Mucosa of rectum (tissue), 2 donors: ENCODE data around the gene C4B.

Source experiments
- H3K27ac ChIP-seq, 2 donors: one replicate each; pipeline ENCODE4 v1.7.0; 2013; ENCODE audit warnings: inconsistent platforms in 2 of 2, low read depth in 2 of 2, low read length in 2 of 2
- H3K27me3 ChIP-seq, 2 donors: one replicate each; pipeline ENCODE4 v1.7.0; 2013; ENCODE audit warnings: low read length in 2 of 2; ENCODE audit not compliant: control insufficient read depth in 2 of 2, insufficient read depth in 2 of 2
- H3K36me3 ChIP-seq, 2 donors: one replicate each; pipeline ENCODE4 v1.7.0; 2013; ENCODE audit warnings: low read length in 2 of 2; ENCODE audit not compliant: control insufficient read depth in 2 of 2, insufficient read depth in 2 of 2
- H3K4me1 ChIP-seq, 2 donors: one replicate each; pipeline ENCODE4 v1.7.0; 2013; ENCODE audit warnings: low read length in 2 of 2, mild to moderate bottlenecking in 1 of 2; ENCODE audit not compliant: control insufficient read depth in 2 of 2, insufficient read depth in 2 of 2
- H3K4me3 ChIP-seq, 2 donors: one replicate each; pipeline ENCODE4 v1.7.0; 2013; ENCODE audit warnings: low read length in 2 of 2
- H3K9ac ChIP-seq, 2 donors: one replicate each; pipeline ENCODE4 v1.7.0; 2013; ENCODE audit warnings: low read length in 2 of 2, low read depth in 1 of 2, mild to moderate bottlenecking in 1 of 2
- H3K9me3 ChIP-seq, 2 donors: one replicate each; pipeline ENCODE4 v1.7.0; 2013; ENCODE audit warnings: low read length in 2 of 2; ENCODE audit not compliant: control insufficient read depth in 2 of 2
- donor health status: healthy.
- donor health status: Normal muscosa, but diverticular disease.

C4B gene

DNA sequence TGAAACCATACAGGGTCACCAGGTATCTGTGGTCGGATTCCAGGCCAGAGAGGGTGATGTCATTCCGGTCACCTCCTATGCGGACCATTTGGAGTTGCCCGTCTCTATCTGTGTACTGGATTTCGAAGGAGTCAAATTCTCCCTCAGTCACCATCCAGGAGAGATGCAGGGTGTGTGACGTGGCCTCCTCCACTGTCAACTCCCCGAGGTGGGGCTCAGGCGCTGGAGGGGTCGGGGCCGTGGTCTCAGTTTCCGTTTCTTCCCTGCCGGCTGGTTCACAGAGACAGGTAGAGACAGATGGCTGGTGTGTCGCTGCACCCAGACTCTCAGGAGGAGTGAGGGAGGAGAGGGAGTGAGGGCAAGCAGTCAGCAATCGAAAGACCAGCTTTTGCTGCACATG, 54.3 kb downstream of the C4B start:
- H3K27ac ChIP-seq: no peak overlapping the region
- H3K9me3 ChIP-seq: no peaks in the 10 kb centered on the region
- no peak overlapping the region for H3K4me3 ChIP-seq
- no peaks in the 10 kb centered on the region for H3K36me3 ChIP-seq
- H3K9ac ChIP-seq: no peak overlapping the region
- H3K4me1 ChIP-seq: no peaks in the 10 kb centered on the region
- no peaks in the 10 kb centered on the region for H3K27me3 ChIP-seq

GRCh38 chr6:32069460-32069859, 54.9 kb downstream of the C4B start:
- no peaks in the 10 kb centered on the region for H3K4me1 ChIP-seq
- H3K27me3 ChIP-seq: no peaks in the 10 kb centered on the region
- no peak overlapping the region for H3K4me3 ChIP-seq
- no peak overlapping the region for H3K9ac ChIP-seq
- H3K27ac ChIP-seq: no peak overlapping the region
- H3K9me3 ChIP-seq: no peaks in the 10 kb centered on the region
- no peaks in the 10 kb centered on the region for H3K36me3 ChIP-seq

- Histone ChIP-seq H3K9ac (no peak overlapping the region), H3K27me3 (no peaks in the 10 kb centered on the region), H3K4me3 (no peak overlapping the region), H3K27ac (no peak overlapping the region), H3K4me1 (no peaks in the 10 kb centered on the region), H3K36me3 (no peaks in the 10 kb centered on the region), H3K9me3 (no peaks in the 10 kb centered on the region)
These were observed 55.4 kb downstream of the C4B start for GRCh38 chr6:32069878-32070515.

DNA sequence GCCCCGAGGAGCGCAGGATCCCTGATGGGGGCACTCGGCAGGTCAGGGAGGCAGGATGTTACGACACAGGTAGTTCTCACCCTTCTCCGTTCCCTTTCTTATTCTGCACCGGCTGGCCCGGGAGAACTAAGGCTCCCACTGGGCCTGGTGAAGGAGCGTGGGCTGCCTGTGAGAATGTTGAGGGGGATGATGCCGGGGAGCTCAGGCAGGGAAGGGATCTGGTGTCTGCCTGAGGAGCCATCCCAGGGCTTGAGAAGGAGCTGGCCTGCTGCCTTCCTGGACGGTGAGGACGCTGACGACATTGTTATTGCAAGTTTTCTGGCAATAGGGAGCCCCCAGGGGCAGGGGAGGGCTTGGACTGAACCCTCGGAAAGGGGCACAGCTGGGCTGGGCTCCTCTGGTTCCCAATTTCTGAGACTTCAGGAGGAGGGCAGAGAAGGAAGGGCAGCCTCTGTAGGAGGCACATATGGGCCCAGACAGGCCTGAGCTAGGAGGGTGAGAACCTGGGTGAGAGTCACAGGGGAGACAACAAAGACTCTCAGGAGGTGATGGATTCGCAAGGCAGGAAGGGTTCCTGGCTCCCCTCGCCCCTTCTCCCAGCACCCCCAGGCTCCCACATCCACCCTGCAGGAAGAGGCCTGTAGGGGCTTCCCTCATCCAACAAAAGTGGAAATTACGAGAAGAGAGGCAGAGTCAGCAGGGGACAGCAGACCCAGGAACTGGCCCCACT, 56.4 kb downstream of the C4B start:
- Histone ChIP-seq H3K27ac (no peak overlapping the region), H3K9ac (no peak overlapping the region), H3K9me3 (no peaks in the 10 kb centered on the region), H3K36me3 (no peaks in the 10 kb centered on the region), H3K4me1 (no peaks in the 10 kb centered on the region), H3K4me3 (no peak overlapping the region), H3K27me3 (no peaks in the 10 kb centered on the region)

DNA sequence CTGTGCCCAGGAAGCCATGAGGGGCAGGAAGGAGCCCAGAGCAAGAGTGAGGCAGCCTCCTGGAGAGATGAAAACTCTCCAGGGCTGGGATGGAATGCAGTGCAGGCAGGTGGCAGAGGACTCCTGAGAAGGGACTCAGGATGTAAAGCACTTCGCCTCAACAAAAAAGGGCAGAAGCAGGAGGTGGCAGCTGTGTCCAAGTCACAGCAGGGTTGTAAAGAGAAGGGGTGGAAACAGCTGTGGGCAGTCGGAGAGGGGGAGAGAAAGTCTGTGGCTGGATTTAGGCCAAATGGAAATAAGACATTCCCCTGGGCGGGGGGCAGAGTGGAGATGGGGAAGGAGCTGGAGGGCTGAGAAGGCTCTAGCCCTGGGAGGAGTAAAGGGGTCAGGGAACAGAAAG, 58.5 kb downstream of the C4B start:
- H3K27me3 ChIP-seq: no peaks in the 10 kb centered on the region
- H3K9ac ChIP-seq: no peak overlapping the region
- H3K4me1 ChIP-seq: no peaks in the 10 kb centered on the region
- H3K9me3 ChIP-seq: no peaks in the 10 kb centered on the region
- H3K36me3 ChIP-seq: no peaks in the 10 kb centered on the region
- H3K4me3 ChIP-seq: no peak overlapping the region
- no peak overlapping the region for H3K27ac ChIP-seq

DNA sequence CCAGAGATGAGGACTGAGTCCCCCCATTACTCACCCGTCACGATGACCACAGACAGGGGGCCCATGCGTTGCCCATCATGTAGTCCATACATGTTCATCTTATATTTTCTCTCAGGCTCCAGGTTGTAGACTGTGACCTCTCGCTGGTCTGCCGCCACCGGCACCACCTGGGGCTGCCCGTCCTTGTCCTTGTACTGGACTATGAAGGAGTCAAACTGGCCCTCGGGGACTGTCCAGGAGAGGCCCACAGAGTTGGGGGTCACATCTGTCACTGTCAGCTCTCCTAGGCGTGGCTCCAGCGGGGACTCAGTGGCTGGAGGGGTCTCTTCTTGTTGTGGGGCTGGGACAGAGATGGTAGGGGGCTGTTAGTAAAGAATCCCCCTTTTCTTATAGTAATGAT, 59.0 kb downstream of the C4B start:
- no peaks in the 10 kb centered on the region for H3K9me3 ChIP-seq
- no peak overlapping the region for H3K9ac ChIP-seq
- no peaks in the 10 kb centered on the region for H3K4me1 ChIP-seq
- no peak overlapping the region for H3K27ac ChIP-seq
- H3K36me3 ChIP-seq: no peaks in the 10 kb centered on the region
- H3K4me3 ChIP-seq: no peak overlapping the region
- H3K27me3 ChIP-seq: no peaks in the 10 kb centered on the region

- H3K9me3 ChIP-seq: no peaks in the 10 kb centered on the region
- H3K9ac ChIP-seq: no peak overlapping the region
- no peaks in the 10 kb centered on the region for H3K36me3 ChIP-seq
- no peak overlapping the region for H3K27ac ChIP-seq
- no peaks in the 10 kb centered on the region for H3K4me1 ChIP-seq
- H3K4me3 ChIP-seq: no peak overlapping the region
- no peaks in the 10 kb centered on the region for H3K27me3 ChIP-seq
These were observed 60.5 kb downstream of the C4B start for GRCh38 chr6:32074996-32075532.

GRCh38 chr6:32075781-32076180, 61.2 kb downstream of the C4B start:
- Histone ChIP-seq H3K27me3 (no peaks in the 10 kb centered on the region), H3K9me3 (no peaks in the 10 kb centered on the region)

GRCh38 chr6:32076321-32076809, 61.8 kb downstream of the C4B start:
- Histone ChIP-seq H3K36me3 (no peaks in the 10 kb centered on the region), H3K9me3 (no peaks in the 10 kb centered on the region), H3K27ac (no peak overlapping the region), H3K4me3 (no peak overlapping the region), H3K9ac (no peak overlapping the region), H3K4me1 (peaks cover 0 to 3% of the 10 kb centered on the region in 2 donors), H3K27me3 (no peaks in the 10 kb centered on the region)

More at GRCh38 chr6:32075781-32076180, 61.2 kb downstream of the C4B start:
- Histone ChIP-seq H3K9ac (no peak overlapping the region), H3K4me3 (no peak overlapping the region), H3K4me1 (no peaks in the 10 kb centered on the region), H3K36me3 (no peaks in the 10 kb centered on the region), H3K27ac (no peak overlapping the region)

- no peaks in the 10 kb centered on the region for H3K36me3 ChIP-seq
- no peak overlapping the region for H3K27ac ChIP-seq
- peaks cover 0 to 5% of the 10 kb centered on the region in 2 donors for H3K4me1 ChIP-seq
These were observed 65.1 kb downstream of the C4B start for GRCh38 chr6:32079566-32080290.

More at GRCh38 chr6:32079566-32080290, 65.1 kb downstream of the C4B start:
- peaks cover 0 to 3% of the 10 kb centered on the region in 2 donors for H3K27me3 ChIP-seq
- no peak overlapping the region for H3K4me3 ChIP-seq
- no peak overlapping the region for H3K9ac ChIP-seq
- H3K9me3 ChIP-seq: no peaks in the 10 kb centered on the region
